GM21723 (cell line): ENCODE measurements around the gene MTARC2.
"Not testable (repeated sequence)": the region's sequence is repeated elsewhere in the genome, so short reads cannot be mapped to it uniquely, and the experiment has no call there.

Experiments used
- ATAC-seq: cut with Tn5 transposase; IDR thresholded peaks from one replicate; pipeline ENCODE4 v1.9.1; 2021; ENCODE audit warnings: mild to moderate bottlenecking, moderate library complexity; ENCODE audit not compliant: unreplicated experiment

MTARC2 gene

GRCh38 chr1:220732137-220732536 lies 16.0 kb upstream of the MTARC2 start:
- ATAC-seq, result no peak

GRCh38 chr1:220732621-220733020 lies 15.5 kb upstream of the MTARC2 start:
- peak; percentile 4 for ATAC-seq

- ATAC-seq, result peak; percentile 94
These were observed 15.0 kb upstream of the MTARC2 start for GRCh38 chr1:220733086-220733601.

GRCh38 chr1:220734571-220735326 lies 13.4 kb upstream of the MTARC2 start:
- ATAC-seq, result no peak

- not testable (repeated sequence) for ATAC-seq
These were observed 11.8 kb upstream of the MTARC2 start for GRCh38 chr1:220736283-220736682.

- ATAC-seq, result no peak
These were observed 6.8 kb upstream of the MTARC2 start for GRCh38 chr1:220741349-220741748.

- ATAC-seq, result no peak
These were observed 6.3 kb upstream of the MTARC2 start for GRCh38 chr1:220741825-220742224.

- ATAC-seq, result no peak
These were observed 5.6 kb upstream of the MTARC2 start for GRCh38 chr1:220742520-220742919.

GRCh38 chr1:220746851-220747250 lies 1.3 kb upstream of the MTARC2 start:
- ATAC-seq, result no peak

- ATAC-seq, result no peak
These were observed 559 bp upstream of the MTARC2 start for GRCh38 chr1:220747437-220748088.

GRCh38 chr1:220748936-220749335 lies 814 bp downstream of the MTARC2 start:
- no peak for ATAC-seq

GRCh38 chr1:220750131-220750515 lies 2.0 kb downstream of the MTARC2 start:
- no peak for ATAC-seq

GRCh38 chr1:220751111-220751510 lies 3.0 kb downstream of the MTARC2 start:
- ATAC-seq, result no peak

- ATAC-seq, result no peak
These were observed 6.2 kb downstream of the MTARC2 start for GRCh38 chr1:220754212-220754917.

- no peak for ATAC-seq
These were observed 6.8 kb downstream of the MTARC2 start for GRCh38 chr1:220754918-220755295.

- ATAC-seq, result no peak
These were observed 7.2 kb downstream of the MTARC2 start for GRCh38 chr1:220755309-220755708.

GRCh38 chr1:220757441-220757840 lies 9.3 kb downstream of the MTARC2 start:
- ATAC-seq, result no peak

- ATAC-seq, result no peak
These were observed 11.0 kb downstream of the MTARC2 start for GRCh38 chr1:220759147-220759546.

GRCh38 chr1:220761688-220762427 lies 13.7 kb downstream of the MTARC2 start:
- ATAC-seq, result no peak

GRCh38 chr1:220764757-220765156 lies 16.6 kb downstream of the MTARC2 start:
- ATAC-seq, result no peak
